Airway epithelial cell (primary cell): ENCODE measurements around the gene MED23. TPM values are rescaled to one million over a fixed set of nuclear protein-coding genes. Genes with fewer than 3 reads are reported as not detected.

ENCODE experiments used
- total RNA-seq: library from RNA; depleted of rRNA; stranded (reverse); fragments of >200 nt; gene quantifications from 2 replicates; pipeline ENCODE4 v1.2.3, GENCODE V29; 2015

MED23 gene, protein sequence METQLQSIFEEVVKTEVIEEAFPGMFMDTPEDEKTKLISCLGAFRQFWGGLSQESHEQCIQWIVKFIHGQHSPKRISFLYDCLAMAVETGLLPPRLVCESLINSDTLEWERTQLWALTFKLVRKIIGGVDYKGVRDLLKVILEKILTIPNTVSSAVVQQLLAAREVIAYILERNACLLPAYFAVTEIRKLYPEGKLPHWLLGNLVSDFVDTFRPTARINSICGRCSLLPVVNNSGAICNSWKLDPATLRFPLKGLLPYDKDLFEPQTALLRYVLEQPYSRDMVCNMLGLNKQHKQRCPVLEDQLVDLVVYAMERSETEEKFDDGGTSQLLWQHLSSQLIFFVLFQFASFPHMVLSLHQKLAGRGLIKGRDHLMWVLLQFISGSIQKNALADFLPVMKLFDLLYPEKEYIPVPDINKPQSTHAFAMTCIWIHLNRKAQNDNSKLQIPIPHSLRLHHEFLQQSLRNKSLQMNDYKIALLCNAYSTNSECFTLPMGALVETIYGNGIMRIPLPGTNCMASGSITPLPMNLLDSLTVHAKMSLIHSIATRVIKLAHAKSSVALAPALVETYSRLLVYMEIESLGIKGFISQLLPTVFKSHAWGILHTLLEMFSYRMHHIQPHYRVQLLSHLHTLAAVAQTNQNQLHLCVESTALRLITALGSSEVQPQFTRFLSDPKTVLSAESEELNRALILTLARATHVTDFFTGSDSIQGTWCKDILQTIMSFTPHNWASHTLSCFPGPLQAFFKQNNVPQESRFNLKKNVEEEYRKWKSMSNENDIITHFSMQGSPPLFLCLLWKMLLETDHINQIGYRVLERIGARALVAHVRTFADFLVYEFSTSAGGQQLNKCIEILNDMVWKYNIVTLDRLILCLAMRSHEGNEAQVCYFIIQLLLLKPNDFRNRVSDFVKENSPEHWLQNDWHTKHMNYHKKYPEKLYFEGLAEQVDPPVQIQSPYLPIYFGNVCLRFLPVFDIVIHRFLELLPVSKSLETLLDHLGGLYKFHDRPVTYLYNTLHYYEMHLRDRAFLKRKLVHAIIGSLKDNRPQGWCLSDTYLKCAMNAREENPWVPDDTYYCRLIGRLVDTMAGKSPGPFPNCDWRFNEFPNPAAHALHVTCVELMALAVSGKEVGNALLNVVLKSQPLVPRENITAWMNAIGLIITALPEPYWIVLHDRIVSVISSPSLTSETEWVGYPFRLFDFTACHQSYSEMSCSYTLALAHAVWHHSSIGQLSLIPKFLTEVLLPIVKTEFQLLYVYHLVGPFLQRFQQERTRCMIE (N-terminal part only)
- 11.2 and 15.3 TPM in 2 replicates for total RNA-seq

GRCh38 chr6:131627724-131628682, at the start of gene MED23:
TSS of gene MED23 (minus strand) at chr6:131628242. CDS start at chr6:131628049, 193 bp downstream.

GRCh38 chr6:131636880-131637792, 9.1 kb upstream of the MED23 start, which contains the start of gene ENPP3:
TSS of gene ENPP3 (plus strand) at chr6:131637302. CDS start at chr6:131637385, 83 bp downstream.

DNA sequence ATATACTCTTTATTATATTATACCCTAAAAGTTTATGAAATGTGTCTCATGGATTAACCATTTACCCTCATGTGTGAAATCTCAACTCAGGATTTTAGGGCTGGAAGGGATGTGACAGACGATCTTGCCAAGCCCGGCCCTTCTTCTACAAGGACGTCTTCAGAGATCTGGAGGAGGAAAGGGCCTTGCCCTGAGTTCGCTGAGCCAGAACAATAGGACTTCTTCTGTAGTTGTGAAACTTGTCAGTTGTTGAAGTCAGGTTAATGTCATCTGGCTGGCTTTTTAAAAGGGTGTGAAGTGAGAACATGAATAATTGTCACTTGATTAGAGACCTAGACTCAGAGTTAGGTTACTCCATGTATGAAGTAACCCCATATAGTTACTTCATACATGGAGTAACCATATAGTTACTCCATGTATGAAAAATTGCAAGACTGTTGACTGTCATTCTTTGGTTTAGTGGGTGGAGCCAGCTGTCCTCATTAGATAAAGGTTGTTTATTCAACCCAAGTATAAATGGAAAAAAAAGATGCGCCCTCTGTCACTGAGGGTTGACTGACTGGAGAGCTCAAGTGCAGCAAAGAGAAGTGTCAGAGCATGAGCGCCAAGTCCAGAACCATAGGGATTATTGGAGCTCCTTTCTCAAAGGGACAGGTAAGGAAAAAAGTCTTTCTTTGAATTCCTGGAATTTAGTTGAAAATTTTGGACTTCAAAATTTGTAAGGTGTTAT, 55.2 kb downstream of the MED23 start, which contains the start of gene ARG1:
ARG1 (plus strand) TSS at position 541 of the 730 bp plus-strand sequence; CDS start at position 598, 57 bp downstream.

Other genes starting within 250 kb of the MED23 start
- not detected in 2 replicates for gene ARG1, start 55.0 kb downstream of the MED23 start, total RNA-seq
- gene ENPP3, start 9.1 kb upstream of the MED23 start, total RNA-seq: not detected in 2 replicates
- gene OR2A4, start 73.2 kb upstream of the MED23 start, total RNA-seq: 1.4 TPM in 1 of 2 replicates, not detected in the other
- gene CTAGE9, start 82.8 kb upstream of the MED23 start, total RNA-seq: not detected in 2 replicates
- 0.28 and 0.42 TPM in 2 replicates for gene ENPP1, start 179.8 kb upstream of the MED23 start, total RNA-seq